Kidney (tissue), 14 donors: Measurements from ENCODE around the gene HCN4. TPM values are rescaled to one million over a fixed set of nuclear protein-coding genes. Genes with fewer than 3 reads are reported as not detected.

Source experiments
- DNase-seq, 5 donors: peaks; one replicate each; pipeline ENCODE4 v3.0.0-alpha.2; 2013 to 2020
- FAIRE-seq: peaks from 2 replicates; lab custom pipeline; 2012; peaks lifted over from hg19 to GRCh38; lab: Jason Lieb, UNC
- H3K27ac ChIP-seq, 2 donors: one replicate each; pipeline ENCODE4 v1.7.0; 2013; ENCODE audit warnings: low read depth in 2 of 2, low read length in 2 of 2, inconsistent platforms in 1 of 2
- H3K27me3 ChIP-seq: one replicate; pipeline ENCODE4 v1.7.1; 2013; ENCODE audit warnings: low read length, inconsistent platforms; ENCODE audit not compliant: control insufficient read depth, insufficient read depth
- H3K36me3 ChIP-seq, 3 donors: one replicate each; pipeline versions ENCODE4 v1.7.0 to v1.7.1; 2013; ENCODE audit warnings: low read length in 3 of 3, control low read depth in 1 of 3, inconsistent platforms in 1 of 3; ENCODE audit not compliant: insufficient read depth in 3 of 3, control insufficient read depth in 2 of 3
- H3K4me1 ChIP-seq, 3 donors: one replicate each; pipeline versions ENCODE4 v1.7.0 to v1.7.1; 2013; ENCODE audit warnings: low read length in 3 of 3, inconsistent platforms in 1 of 3, low read depth in 1 of 3; ENCODE audit not compliant: control insufficient read depth in 2 of 3, insufficient read depth in 2 of 3
- H3K4me3 ChIP-seq, 3 donors: one replicate each; pipeline versions ENCODE4 v1.7.0 to v1.8.1; 2013; ENCODE audit warnings: low read length in 3 of 3, control low read depth in 1 of 3, inconsistent platforms in 1 of 3
- H3K9ac ChIP-seq, 3 donors: one replicate each; pipeline versions ENCODE4 v1.7.0 to v1.7.1; 2013; ENCODE audit warnings: low read length in 3 of 3, control low read depth in 1 of 3, inconsistent platforms in 1 of 3
- H3K9me3 ChIP-seq, 3 donors: one replicate each; pipeline versions ENCODE4 v1.7.0 to v1.7.1; 2013; ENCODE audit warnings: low read length in 3 of 3, control low read depth in 1 of 3, inconsistent platforms in 1 of 3; ENCODE audit not compliant: control insufficient read depth in 2 of 3, insufficient read depth in 1 of 3
- CTCF ChIP-seq: IDR thresholded peaks from 3 replicates; pipeline ENCODE4 v1.5.1; 2012; ENCODE audit warnings: mild to moderate bottlenecking, moderate library complexity, borderline replicate concordance; ENCODE audit not compliant: insufficient read depth; ENCODE audit errors: extremely low read depth
- intact Hi-C: fragments of 100-400 bp; cut with DNase I; formaldehyde crosslinking; loops from one replicate; pipeline ENCODE4 v1.11.1; 2022
- polyA plus RNA-seq: library from polyadenylated mRNA; stranded (reverse); fragments of 350-450 nt; fragmentation: Illumina TruSeq; extraction: RNeasy Lipid Tissue Mini Kit (QIAGEN cat#74804); gene quantifications from one replicate; pipeline ENCODE4 v1.2.3, GENCODE V29; 2014; ENCODE audit warnings: low read depth, low replicate concordance; ENCODE audit not compliant: insufficient read depth
- total RNA-seq: library from RNA; stranded (reverse); fragmentation: NEBNext Ultra II Directional; extraction: Animal tissue kit (Norgen Biotek cat#: 25700); gene quantifications from one replicate; pipeline ENCODE4 v1.2.1, GENCODE V29; 2021
- donor health status: control.
- donor health status: control.
- donor health status: control.
- donor health status: control.
- donor health status: control.
- donor health status: DM: yes; HTN: yes; CAD: no.
- donor health status: Normal renal cell carcinoma (clear cell type).

HCN4 gene
- total and polyA plus RNA-seq, 2 donors from 2014 or later: 0.15 to 0.50 TPM

GRCh38 chr15:73298522-73299245, 70.1 kb downstream of the HCN4 start:
- Histone ChIP-seq H3K27ac (no peak overlapping the region), H3K9me3 (no peaks in the 10 kb centered on the region), H3K9ac (no peak overlapping the region), H3K4me3 (no peak overlapping the region), H3K36me3 (peaks cover 3 to 39% (median 12%) of the 10 kb centered on the region in 3 donors), H3K27me3 (no peaks in the 10 kb centered on the region), H3K4me1 (no peaks in the 10 kb centered on the region)
- TF ChIP-seq CTCF: no peak
- DNase-seq: no peak
- FAIRE-seq: no peak
- intact Hi-C loops: no loop called here

DNA sequence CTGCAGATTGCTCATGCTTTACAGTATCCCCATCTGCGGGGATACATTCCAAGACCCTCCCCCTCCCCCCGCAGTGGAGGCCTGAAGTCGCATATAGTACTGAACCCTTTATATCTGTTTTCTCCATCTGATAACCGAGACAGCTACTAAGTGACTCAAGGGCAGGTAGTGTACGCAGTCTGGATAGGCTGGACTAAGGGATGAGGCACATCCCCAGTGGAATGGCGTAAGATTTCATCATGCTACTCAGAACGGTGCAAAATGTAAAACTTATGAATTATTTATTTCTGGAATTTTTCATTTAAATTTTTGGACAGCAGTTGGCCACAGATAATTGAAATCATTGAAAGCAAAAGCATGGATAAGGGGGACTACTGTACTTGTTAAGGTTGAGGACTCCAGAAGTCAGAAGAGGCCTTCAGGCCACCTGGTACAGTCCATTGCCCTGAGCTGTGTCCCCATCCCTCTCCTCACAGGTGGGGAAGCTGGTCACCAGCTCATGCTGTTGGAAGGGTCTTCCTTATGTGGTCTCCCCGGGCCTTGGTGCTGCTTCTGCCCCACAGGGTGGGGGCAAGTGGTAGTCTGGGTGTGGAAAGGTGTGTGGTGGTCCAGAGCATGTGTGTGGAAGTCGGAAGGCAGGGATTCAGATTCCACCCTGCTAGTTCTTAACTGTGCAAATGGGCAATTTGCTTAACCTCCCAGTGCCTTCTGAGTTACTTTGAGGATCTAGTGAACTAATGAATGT, 72.0 kb downstream of the HCN4 start:
- no peaks in the 10 kb centered on the region for H3K27me3 ChIP-seq
- FAIRE-seq (no peak), DNase-seq (no peak)
- peaks cover 0 to 6% (median 0%) of the 10 kb centered on the region in 3 donors for H3K4me1 ChIP-seq
- TF ChIP-seq CTCF: no peak
- peaks cover 3 to 33% (median 12%) of the 10 kb centered on the region in 3 donors for H3K36me3 ChIP-seq
- intact Hi-C loops: no loop called here
- H3K4me3 ChIP-seq: no peak overlapping the region
- H3K9ac ChIP-seq: no peak overlapping the region
- no peaks in the 10 kb centered on the region for H3K9me3 ChIP-seq
- H3K27ac ChIP-seq: no peak overlapping the region

- Histone ChIP-seq H3K4me1 (peaks cover 0 to 6% (median 0%) of the 10 kb centered on the region in 3 donors), H3K27me3 (no peaks in the 10 kb centered on the region), H3K36me3 (peaks cover 2 to 30% (median 6%) of the 10 kb centered on the region in 3 donors), H3K4me3 (no peak overlapping the region), H3K27ac (no peak overlapping the region), H3K9ac (no peak overlapping the region), H3K9me3 (no peaks in the 10 kb centered on the region)
- intact Hi-C loops: no loop called here
- TF ChIP-seq CTCF: no peak
- DNase-seq (no peak), FAIRE-seq (no peak)
Observed at GRCh38 chr15:73295630-73296286, 73.0 kb downstream of the HCN4 start.
